ELR (cell line): ENCODE measurements around the gene RTP2.

Experiments used
- DNase-seq: peaks from one replicate; pipeline ENCODE4 v3.0.0-alpha.2; 2015; ENCODE audit warnings: low read depth

The RTP2 gene

DNA sequence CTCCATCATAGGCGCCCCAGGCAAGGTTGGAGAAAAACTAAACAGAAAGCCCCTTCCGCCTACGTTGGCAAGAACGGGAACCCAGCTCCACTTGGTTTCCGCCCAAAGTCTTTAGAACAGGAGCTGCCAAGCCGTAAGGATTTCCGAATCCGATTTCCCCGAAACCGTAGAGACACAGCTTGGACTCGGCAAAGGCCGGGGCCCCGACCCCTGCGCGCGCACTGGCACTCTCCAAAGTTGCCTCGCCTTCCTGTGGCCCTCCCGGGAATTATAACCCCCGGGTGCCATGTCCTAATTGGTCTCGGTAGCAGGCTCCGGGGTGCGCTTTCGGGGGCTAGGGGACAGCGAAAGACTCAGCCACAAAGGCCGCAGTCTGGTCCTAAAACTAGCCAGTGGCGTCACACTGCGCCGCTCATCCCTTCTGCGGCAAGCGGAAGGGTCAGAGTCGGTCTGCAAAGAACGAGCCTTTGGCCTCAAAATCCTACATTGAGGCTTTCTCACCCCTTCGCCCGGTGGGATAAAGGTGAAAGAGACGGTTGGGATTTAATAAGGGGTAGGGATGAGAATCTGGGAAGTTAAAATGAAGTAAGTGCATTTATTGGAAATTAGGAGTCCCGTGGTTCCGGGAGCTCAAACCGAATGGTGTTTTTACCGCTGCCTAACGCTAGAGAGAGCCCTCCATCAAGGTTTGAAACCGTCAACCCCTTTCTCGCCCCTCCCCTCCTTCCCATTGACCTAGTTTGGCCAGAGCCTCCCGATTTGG lies 36.2 kb upstream of the RTP2 start:
- DNase-seq, result peak; percentile 96

DNA sequence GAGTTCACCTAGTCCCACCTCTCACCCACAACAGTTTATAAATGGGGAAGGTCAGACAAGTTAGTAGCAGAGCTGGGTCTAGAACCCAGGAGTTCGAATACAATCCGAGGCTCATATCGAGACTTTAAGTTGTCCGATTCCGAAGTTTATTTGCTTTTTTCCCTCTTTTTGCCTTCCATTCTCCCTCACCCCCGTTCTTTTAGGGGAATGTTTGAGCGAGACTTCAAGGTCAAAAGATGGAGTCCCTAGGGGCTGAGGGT lies 35.6 kb upstream of the RTP2 start:
- no peak for DNase-seq

DNA sequence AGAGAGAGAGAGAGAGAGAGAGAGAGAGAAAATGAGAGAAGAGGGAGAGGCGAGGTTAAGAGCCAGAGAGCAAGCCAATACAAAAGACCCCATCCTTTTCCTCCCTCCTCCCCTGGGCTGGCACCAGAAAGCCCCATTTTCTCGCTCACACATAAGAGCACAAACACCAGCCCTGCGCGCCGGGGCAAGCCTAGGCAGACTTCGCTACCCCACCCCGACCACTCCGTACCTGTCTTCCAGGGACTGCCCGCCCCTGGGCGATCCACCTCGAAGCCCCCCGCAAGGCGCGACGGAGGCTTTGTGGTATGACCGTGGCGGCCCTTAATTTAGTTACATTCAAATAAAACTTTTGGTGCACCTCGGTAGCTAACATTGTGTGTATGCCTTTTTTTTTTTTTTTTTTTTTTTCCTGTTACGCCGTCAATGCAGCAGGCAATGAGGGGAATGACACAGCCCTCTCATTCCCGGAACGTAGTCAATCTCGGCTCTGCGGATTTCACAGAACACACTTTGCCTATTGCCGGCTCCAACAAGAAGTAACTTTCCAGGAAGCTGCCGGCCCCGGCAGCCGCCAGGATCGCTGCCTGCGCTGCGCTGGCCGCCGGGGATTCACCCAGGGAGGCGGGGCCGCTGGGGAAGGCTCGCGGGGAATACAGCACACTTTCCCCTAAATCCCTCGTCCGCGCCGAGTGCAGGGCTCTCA lies 35.2 kb upstream of the RTP2 start:
- peak; percentile 77 for DNase-seq

DNA sequence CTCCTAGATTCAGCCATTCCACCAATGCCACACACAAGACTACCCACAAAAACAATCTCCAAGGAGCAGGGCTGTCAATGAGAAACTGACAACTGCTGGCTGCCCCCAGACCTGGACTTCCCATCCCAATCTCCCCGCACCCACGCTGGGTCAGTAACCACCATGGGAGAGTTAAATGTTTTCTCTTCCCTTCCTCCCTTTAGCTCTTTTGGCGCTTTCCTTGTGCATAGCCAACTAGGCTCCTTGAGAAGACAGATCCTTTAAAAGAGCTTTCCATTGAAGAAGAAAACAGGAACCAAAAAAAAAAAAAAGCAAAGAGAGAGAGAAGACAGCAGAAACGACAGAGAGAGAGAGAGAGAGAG lies 34.6 kb upstream of the RTP2 start:
- no peak for DNase-seq

DNA sequence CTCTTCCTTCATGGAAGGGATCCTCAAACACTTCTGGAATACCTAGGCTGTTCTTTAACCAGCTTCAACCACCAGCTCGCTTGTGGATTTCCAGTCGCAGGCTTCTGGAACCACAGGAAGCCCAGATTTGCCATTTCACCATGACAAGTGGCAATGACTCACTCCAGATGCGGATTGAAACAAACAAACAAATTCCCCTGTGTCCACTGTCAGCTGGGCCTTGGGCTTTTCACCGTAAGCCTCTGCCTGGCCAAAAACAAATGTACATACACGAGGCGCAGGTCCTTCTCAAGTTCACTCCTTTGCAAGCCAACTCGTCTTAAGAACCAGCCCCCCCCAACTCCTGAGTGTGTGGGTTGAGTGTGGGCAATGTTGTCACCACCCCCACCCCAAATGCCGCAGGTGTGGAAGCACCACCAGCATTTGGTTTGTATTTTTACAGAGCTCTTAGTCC lies 34.1 kb upstream of the RTP2 start:
- peak; percentile 72 for DNase-seq

DNA sequence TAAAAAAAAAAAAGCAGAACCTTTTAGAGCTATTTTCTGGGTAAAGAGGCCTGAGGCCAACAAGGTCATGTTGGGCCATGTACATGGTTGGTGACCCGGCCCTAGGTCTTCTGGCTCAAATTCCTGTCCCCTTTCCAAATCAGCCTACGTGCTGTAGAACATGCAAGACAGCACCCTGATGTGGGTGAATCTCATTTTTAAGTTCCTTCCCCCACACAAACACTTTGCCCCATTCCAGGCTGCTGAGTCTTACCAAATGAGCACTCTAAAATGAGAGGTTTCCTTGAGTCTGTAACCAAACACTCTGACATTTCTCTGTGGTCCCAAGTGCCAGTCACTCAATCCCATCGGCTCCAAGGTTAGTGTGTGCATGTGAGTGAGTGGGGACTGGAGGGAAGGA lies 33.5 kb upstream of the RTP2 start:
- DNase-seq, result no peak

DNA sequence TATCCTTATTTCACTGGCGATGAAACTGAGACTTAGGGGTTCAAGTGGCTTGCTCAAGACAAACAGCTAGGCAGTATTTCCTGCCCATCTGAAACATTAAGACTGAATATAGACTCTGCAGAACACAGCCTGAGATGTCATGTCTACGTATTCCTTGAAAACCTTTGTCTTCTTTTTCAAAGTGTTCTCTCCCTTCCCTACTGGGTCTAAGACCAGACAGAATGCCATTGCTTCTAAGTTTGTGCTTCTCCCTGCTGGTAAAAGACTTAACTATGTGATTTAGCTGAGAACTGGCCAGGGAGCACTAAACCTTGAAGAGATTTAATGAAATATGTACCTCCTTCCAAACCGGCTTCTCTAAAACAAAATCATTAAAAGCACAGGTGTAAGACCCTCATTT lies 33.0 kb upstream of the RTP2 start:
- DNase-seq, result no peak

DNA sequence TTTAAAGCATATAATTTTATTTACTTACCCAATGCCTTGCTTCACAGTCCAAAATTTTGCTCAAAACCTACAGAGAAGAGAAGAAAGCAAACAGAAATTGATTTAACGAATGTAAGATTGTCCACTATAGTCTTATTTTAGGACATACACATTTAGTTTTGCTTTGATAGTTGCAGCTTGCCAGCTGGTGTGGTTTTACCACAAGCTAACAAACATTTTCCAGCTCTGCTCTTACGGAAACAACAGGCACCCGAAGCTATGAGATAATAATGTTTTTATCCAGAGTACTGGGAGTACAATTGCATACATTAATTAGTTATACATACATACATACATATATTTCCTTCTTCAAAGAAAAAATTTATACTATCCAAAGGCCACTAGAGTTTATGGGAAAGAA lies 32.5 kb upstream of the RTP2 start:
- DNase-seq, result no peak

DNA sequence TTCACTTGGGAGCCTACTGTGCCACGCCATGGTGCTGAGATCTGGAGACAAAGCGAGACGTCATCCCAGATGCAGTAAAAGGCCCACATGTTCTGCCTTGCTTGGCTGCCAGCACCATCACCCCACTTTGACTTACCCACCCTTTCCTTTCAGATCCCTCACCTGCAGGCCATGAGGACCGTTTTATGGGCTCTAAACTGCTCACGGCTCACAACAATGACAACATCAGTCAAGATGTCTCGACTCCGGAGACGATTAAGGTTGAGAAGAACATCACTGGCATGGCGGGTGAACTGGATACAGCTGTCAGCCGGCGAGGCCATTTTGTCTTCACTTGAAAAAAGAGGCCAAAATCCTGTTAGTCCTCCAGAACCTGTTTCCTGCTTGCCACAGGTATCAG lies 31.0 kb upstream of the RTP2 start:
- no peak for DNase-seq

DNA sequence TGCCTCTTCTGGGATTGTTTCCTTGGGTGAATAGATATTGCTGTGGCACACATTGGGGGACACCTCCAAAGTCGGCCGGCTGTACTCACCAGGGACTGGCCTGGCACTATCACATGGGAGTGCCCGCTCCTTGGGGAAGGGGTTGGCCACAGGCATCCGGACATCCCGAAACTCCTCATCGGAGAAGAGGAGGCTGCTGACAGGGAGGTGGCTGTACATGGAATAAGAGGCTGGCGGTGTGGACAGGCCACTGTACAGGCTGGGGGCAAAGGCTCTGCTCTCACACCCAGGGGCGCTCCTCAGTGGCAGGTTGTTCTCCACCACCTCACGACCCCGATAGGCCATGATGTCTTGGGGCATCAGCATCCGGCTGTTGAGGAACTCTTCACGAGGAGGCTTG lies 27.2 kb upstream of the RTP2 start:
- DNase-seq, result no peak

DNA sequence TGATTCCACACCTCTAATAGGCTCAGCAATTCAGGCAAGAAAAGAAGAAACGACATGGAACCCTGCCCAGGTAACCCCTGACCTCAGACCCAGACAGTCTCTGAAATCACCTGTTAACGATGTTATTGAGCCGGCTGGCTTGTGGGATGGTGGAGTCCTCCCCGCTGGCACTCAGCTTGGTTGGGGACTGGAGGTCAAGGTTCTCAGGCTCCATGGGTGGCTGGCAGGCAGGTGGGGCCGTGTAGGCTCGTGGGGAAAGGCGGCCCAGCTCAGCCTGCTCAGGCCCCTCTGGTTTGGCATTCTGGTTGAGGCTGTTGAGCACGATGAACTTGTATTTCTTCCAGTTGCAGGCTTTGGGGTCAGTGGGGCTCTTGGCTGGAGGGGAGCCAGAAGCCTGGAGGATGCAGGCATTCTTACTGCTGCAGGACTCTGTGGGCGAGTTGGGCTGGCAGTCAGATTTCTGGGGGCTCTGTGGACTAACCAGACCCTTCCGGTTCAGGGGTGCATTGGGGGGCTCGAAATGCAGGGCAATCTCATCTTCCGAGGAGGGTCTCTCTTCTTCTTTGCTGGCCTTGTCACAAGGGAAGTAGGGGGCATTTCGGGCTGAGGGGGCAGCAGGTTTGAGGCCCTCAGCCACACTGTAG lies 26.7 kb upstream of the RTP2 start:
- no peak for DNase-seq

DNA sequence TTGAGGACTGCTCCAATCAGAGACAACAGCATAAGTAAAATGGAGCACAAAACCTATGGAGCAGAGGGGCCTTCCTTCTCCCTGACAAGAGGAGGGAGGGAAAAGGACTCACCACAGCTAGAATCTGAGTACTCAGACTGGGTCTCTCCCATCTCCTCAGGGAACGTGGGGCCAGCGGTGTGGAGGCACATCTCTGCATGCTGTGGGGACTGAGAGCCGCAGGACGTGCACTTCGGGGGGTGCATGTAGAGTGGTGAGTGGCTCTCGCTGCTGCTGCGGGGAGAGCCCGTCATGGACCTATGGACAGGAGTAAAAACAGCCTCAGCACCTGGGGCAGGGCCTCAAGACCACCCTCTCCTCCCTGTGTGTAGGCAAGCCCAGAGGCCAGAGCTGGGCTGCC lies 25.9 kb upstream of the RTP2 start:
- DNase-seq, result no peak

DNA sequence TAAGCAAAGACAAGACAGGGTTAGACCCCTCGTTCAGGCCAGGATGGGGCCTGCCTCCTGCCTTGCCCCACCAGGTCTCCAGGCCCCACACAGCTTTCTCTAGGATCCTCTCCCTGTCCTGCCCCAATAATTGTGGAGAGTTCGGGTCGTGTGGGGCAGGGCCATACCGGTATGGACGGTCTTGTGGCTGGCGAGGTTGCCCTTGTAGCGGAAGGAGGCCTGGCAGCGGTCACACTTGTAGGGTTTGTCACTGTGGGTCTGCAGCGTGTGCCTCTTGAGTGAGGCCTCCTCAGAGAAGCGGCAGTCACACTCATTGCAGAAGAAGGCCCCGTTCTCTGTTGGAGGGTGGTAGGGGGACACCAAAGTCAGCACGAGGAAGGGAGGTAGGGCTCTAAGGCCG lies 24.2 kb upstream of the RTP2 start:
- no peak for DNase-seq

DNA sequence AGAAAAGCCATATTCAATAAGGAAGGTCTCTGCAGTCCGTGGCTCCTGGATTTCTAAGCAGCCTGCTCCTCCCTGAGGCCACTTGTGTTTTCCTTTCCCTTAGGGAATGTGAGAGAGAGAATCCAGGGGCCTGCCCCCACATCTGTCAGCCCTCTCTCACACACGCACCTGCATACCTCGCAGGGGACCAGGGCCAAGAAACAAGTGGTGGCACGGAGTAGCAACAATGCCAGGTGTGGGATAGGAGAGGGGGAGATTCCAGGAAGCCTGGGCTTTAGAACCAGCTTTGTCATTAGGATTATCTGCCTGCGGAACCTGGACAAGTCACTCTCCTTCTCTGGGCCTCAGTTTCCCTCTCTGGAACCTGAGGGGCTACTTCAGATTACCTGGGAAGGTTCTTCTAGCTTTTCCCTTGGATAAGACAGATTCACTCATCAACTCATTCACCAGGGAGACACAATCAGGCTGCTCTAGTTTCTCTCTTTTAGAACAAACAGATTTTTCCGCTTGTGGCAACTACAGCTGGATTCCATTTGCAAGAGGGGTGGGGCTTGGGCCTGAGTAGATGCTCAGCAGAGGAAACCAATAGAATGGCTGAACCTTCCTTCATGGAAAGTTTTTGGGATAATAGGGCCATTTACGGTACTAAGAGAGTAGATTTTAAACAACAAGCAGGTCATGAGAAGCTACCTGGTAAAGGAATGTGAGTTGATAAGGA lies 23.5 kb upstream of the RTP2 start:
- no peak for DNase-seq

DNA sequence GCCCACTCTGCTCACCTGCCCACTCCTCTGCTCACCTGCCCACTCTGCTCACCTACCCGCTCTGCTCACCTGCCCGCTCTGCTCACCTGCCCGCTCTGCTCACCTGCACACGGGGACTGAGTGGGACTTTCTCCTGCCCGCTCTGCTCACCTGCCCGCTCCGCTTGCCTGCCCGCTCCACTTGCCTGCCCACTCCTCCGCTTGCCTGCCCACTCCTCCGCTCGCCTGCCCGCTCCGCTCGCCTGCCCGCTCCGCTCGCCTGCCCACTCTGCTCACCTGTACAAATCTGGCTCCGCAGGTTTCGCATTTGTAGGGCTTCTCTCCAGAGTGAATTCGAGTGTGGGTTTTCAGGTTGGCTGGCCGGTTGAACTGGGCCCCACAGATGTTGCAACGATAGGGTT lies 22.9 kb upstream of the RTP2 start:
- DNase-seq, result no peak

DNA sequence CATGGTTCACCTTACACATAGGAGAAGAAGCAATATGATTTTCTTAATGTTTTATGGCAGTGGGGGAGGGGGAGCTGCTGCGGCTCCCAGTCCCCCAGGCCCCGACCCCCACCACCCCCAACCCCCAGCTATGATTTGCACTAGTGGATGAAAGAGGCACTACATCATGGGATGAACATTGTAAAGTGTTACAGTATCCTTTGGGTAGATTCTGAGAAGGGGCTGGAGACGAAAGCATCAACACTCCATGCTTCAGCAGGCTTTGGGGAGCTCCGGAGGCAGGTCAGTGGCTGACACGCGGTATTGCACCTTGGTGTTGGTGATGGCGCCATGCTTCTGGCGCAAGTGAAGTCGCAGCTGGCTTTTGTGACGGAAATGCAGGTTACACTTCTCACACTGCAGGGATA lies 19.9 kb upstream of the RTP2 start:
- DNase-seq, result no peak

DNA sequence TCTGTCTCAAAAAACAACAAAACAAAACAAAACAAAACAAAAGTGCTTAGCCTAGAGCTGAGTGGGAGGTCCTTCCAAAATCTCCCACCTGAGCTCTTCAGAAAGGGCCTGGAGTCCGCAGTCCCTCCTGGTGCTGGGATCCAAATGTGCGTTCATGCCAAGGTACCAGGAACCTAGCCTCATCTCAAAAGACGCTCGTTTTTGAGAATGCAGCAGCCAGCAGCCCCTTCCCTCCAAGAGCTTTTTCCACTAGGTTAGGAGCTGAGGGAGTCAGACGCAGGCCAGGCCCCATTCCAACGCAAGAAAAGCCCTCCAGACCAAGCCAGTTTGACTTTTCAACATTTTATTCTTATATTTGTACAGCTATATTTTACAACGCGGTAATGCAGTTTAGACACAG lies 18.7 kb upstream of the RTP2 start:
- no peak for DNase-seq

DNA sequence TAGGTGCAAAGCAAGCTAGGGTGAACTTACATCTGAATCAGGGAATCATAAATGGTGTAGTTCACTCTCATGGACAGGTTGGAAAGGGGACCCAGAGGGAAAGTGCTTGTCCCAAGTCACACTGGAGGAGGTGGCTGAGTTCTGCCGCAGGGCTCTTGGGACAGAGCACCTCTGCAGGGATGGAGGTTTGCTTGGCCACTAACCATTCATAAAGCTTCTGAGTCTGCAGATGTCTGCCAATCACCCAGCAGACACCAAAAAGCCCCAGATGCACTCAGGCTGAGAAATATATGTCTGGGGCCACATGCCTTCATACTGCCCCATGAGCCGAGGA lies 17.9 kb upstream of the RTP2 start:
- DNase-seq, result no peak

DNA sequence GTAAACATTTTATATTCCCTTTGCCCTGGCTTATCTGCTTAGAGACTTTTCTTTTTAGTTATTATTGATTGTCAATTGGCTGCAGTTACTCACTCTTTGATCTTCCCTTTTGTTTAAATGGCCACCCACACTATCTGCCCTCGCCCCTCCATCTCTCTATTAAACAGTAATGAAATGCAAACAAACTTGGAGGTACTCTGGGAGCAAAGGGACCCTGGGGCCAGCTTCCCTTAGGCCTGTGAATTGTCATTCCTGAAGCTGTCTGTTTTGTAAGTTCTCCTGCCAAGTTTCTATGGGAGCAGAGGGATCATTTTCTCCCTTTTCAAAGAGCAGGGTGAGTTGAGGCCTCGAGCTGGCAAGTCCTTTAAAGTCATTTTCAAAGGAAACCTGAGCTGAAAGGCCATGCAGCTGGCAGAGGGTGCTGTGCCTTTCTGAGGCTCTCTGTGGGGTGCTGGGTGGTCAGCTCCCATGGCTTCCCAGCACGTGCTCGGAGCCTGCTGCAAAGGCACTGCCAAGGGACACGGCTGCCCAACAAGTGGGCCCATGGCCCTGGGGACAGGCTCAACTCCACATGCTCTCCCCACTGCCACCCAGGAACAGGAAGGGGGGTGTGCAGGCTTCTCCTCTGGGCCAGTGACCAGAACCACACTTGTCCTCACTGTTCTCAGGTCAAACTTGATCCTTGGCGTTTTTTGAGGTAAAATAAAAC lies 17.4 kb upstream of the RTP2 start:
- DNase-seq, result no peak

DNA sequence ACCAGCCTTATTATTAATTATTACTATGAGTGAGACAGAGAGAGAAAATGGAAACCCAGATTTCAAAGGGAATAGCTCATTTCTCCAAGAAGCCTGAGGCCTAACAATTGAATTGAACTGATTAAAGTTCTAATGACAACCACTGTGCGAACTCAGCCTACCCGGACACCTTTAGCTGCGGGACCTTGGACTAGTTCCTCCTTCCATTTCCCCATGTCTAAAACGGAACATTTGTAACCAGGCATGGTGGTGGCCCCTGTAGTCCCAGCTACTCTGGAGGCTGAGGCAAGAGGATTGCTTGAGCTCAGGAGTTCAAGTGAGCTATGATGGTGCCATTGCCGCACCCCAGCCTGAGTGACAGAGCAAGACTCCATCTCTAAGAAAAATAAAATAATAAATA lies 16.4 kb upstream of the RTP2 start:
- DNase-seq, result no peak

DNA sequence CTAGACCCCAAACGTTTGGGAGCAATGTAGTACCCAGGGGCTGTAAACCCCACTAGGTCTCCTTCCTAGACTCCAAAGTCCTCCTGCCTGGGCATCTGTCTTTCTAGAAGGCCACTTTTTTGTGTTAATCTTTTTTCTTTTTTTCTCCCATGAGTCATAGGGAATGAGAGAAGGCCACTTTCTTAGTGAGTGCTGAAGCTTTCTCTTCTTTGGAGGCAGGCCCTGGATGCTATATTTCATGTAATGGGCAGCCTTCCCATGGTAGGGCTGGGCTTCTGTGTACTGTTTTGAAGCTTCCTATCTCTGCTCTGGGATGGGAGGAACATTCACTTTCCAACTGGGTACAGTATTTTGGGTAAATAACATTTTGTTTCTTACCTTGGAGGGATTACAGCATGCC lies 15.2 kb upstream of the RTP2 start:
- DNase-seq, result peak; percentile 16

DNA sequence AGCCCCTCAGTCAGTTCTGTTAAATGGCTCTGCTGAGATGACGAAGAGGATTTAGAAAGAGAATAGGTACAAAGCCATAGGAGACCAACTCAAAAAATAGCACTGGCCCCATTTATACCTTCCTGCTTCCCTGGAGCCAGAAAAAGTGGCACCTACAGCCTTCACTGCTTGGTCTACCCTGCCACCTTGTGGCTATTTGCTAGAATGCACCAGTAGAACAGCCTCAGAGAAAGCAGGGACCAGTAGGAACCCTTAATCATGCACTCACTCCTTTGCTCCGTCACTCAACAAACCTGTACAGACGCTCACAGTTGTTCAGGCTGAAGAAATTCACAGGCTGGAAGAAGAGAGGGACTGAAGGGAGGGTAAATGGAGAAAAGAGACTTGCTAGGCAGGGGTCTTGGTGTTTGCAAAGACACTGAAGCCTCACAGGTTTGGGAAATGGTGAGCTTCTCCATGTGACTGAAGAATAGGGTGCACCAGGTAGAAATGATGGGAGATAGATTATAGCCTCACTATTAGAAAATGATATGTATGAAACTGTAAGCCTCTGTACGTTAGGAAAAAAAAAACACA lies 12.1 kb upstream of the RTP2 start:
- DNase-seq, result peak; percentile 77
